AG04450 (cell line): ENCODE results near the gene CLDN25. TPM values are rescaled to one million over a fixed set of nuclear protein-coding genes. Genes with fewer than 3 reads are reported as not detected.

Source experiments
- CTCF ChIA-PET: fragments of 300-600, 350-600 bp; formaldehyde crosslinking; extraction: SDS; loops from one replicate; lab custom pipeline; 2022; ENCODE audit warnings: antibody characterized with exemption, inconsistent platforms; lab: Charles Lee
- POLR2A ChIA-PET: fragments of 350-600 bp; formaldehyde crosslinking; extraction: SDS; loops from one replicate; lab custom pipeline; 2021; ENCODE audit warnings: antibody characterized with exemption, inconsistent platforms; lab: Yijun Ruan, JAX
- DNase-seq: peaks from one replicate; pipeline ENCODE4 v3.0.0-alpha.2; 2011; ENCODE audit warnings: low read depth, low spot score
- H3K27ac ChIP-seq: one replicate; pipeline ENCODE4 v1.5.1; 2012; ENCODE audit warnings: low read depth, low read length, control low read depth
- H3K27me3 ChIP-seq: one replicate; pipeline ENCODE4 v1.6.0; 2012; ENCODE audit warnings: low read length; ENCODE audit not compliant: control insufficient read depth, insufficient read depth
- H3K4me3 ChIP-seq: 2 replicates; pipeline ENCODE4 v1.5.1; 2011; ENCODE audit warnings: mild to moderate bottlenecking, low read depth, low read length, control low read depth
- H3K9me3 ChIP-seq: 2 replicates; pipeline ENCODE4 v1.5.1; 2012; ENCODE audit warnings: low read length; ENCODE audit not compliant: control insufficient read depth, insufficient read depth
- polyA minus RNA-seq: library from RNA; depleted of rRNA, polyadenylated mRNA; stranded (reverse); fragments of >200 nt; gene quantifications from 2 replicates; pipeline ENCODE4 v1.2.3, GENCODE V29; 2011; rRNA and poly(A)+ RNA removed
- polyA plus RNA-seq: library from polyadenylated mRNA; depleted of rRNA; stranded (reverse); fragments of >200 nt; gene quantifications from 2 replicates; pipeline ENCODE4 v1.2.3, GENCODE V29; 2011; rRNA removed
- TF ChIP-seq, protein P1 (sequence below): IDR thresholded peaks from 2 replicates; pipeline ENCODE4 v1.5.1; 2011; ENCODE audit warnings: low read depth, low read length, control low read depth, inconsistent platforms

Gene CLDN25
- polyA plus RNA-seq: not detected in 2 replicates
- not detected in 2 replicates for polyA minus RNA-seq

- H3K27me3 ChIP-seq: peaks cover 12% of the 10 kb centered on the region
- ChIA-PET CTCF (no interaction called here), POLR2A (no interaction called here)
- no peak within 1 kb of the TSS for H3K27ac ChIP-seq
- H3K9me3 ChIP-seq: no peaks in the 10 kb centered on the region
- no peak within 1 kb of the TSS for H3K4me3 ChIP-seq
- DNase-seq: no peak
- TF ChIP-seq, protein P1, sequence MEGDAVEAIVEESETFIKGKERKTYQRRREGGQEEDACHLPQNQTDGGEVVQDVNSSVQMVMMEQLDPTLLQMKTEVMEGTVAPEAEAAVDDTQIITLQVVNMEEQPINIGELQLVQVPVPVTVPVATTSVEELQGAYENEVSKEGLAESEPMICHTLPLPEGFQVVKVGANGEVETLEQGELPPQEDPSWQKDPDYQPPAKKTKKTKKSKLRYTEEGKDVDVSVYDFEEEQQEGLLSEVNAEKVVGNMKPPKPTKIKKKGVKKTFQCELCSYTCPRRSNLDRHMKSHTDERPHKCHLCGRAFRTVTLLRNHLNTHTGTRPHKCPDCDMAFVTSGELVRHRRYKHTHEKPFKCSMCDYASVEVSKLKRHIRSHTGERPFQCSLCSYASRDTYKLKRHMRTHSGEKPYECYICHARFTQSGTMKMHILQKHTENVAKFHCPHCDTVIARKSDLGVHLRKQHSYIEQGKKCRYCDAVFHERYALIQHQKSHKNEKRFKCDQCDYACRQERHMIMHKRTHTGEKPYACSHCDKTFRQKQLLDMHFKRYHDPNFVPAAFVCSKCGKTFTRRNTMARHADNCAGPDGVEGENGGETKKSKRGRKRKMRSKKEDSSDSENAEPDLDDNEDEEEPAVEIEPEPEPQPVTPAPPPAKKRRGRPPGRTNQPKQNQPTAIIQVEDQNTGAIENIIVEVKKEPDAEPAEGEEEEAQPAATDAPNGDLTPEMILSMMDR: no peak
Measured at GRCh38 chr11:113779496-113779895, at the start of gene CLDN25. Gene CLDN25, plus strand, starts transcription at chr11:113779796. Its CDS starts 0 bp downstream, at chr11:113779796.

GRCh38 chr11:113730887-113731726 is 48.5 kb upstream of the CLDN25 start:
- ChIA-PET POLR2A (no interaction called here), CTCF (interaction anchor here (0.7 to 6.6 kb wide), 25 partner anchors 9 to 1513 kb away, joined by 3 to 88 read pairs (median 4); partner anchors contain the start of genes TTC12 and ZW10)
- peak; percentile 23 for DNase-seq
- H3K4me3 ChIP-seq: no peak overlapping the region
- H3K27ac ChIP-seq: no peak overlapping the region
- H3K27me3 ChIP-seq: no peaks in the 10 kb centered on the region
- TF ChIP-seq, protein P1: peak; percentile 62
- H3K9me3 ChIP-seq: no peaks in the 10 kb centered on the region

DNA sequence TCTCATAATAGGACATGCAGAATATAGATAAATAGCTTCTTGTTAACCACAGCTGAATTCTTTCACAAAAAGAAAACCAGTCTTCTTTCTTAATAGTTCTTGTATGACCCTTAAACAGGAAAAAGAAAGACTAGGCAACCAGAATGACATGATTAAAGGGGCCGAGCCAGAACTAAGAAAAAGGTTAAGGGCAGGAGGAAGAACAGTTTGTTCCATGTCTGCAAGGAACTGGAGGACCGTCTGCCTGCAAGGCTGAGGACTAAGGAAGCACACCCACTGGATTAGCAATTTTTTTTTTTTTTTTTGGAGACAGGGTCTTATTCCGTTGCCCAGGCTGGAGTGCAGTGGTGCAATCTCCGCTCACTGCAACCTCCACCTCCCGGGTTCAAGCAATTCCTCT is 47.5 kb upstream of the CLDN25 start:
- TF ChIP-seq, protein P1: no peak
- ChIA-PET POLR2A (no interaction called here), CTCF (interaction anchor here (1.0 to 6.6 kb wide), 6 partner anchors 9 to 427 kb away, joined by 3 to 88 read pairs (median 17); no protein-coding TSS in a partner anchor)
- no peak for DNase-seq
- Histone ChIP-seq H3K4me3 (no peak overlapping the region), H3K27ac (no peak overlapping the region), H3K9me3 (no peaks in the 10 kb centered on the region), H3K27me3 (no peaks in the 10 kb centered on the region)

- POLR2A ChIA-PET: no interaction called here
- DNase-seq: no peak
- no peak overlapping the region for H3K4me3 ChIP-seq
- TF ChIP-seq, protein P1: no peak
- H3K27me3 ChIP-seq: no peaks in the 10 kb centered on the region
- CTCF ChIA-PET: no interaction called here
- no peaks in the 10 kb centered on the region for H3K9me3 ChIP-seq
- no peak overlapping the region for H3K27ac ChIP-seq
Measured at GRCh38 chr11:113736323-113736722, 43.3 kb upstream of the CLDN25 start.

GRCh38 chr11:113752932-113753331 is 26.7 kb upstream of the CLDN25 start:
- Histone ChIP-seq H3K4me3 (no peak overlapping the region), H3K27me3 (no peaks in the 10 kb centered on the region), H3K27ac (no peak overlapping the region), H3K9me3 (no peaks in the 10 kb centered on the region)
- CTCF ChIA-PET: no interaction called here
- DNase-seq: no peak
- TF ChIP-seq, protein P1: no peak
- POLR2A ChIA-PET: no interaction called here
